GM23338 (cell line): Measurements from ENCODE around the gene AAGAB. TPM values are rescaled to one million over a fixed set of nuclear protein-coding genes. Genes with fewer than 3 reads are reported as not detected.

Experiments used
- ATAC-seq: fragments of 200-7000 bp; cut with Tn5 transposase; 3 replicates; pipeline ENCODE4 v1.9.1; 2020
- DNase-seq: peaks from one replicate; pipeline ENCODE4 v3.0.0-alpha.2; 2015; ENCODE audit warnings: low spot score
- H2AFZ ChIP-seq: fragments of 200-600 bp; sonication (generic); 2 replicates; pipeline ENCODE4 v1.8.0; 2016; ENCODE audit warnings: antibody characterized with exemption, mild to moderate bottlenecking, moderate library complexity
- H3F3A ChIP-seq: fragments of 200-600 bp; sonication (generic); replicated peaks from 2 replicates; pipeline ENCODE4 v1.8.0; 2017; ENCODE audit warnings: antibody characterized with exemption, mixed run types, low read depth
- H3K27ac ChIP-seq: fragments of 200-600 bp; sonication (generic); 2 replicates; pipeline ENCODE4 v1.6.1; 2016; ENCODE audit warnings: low read depth
- H3K27me3 ChIP-seq: fragments of 200-600 bp; sonication (generic); 2 replicates; pipeline ENCODE4 v1.8.0; 2016; ENCODE audit warnings: mild to moderate bottlenecking, mixed run types, moderate library complexity; ENCODE audit not compliant: insufficient read depth
- H3K36me3 ChIP-seq: fragments of 200-600 bp; sonication (generic); 2 replicates; pipeline ENCODE4 v1.8.0; 2016; ENCODE audit warnings: mild to moderate bottlenecking; ENCODE audit not compliant: insufficient read depth
- H3K4me1 ChIP-seq: fragments of 200-600 bp; sonication (generic); 2 replicates; pipeline ENCODE4 v1.8.0; 2016; ENCODE audit warnings: mild to moderate bottlenecking, moderate library complexity; ENCODE audit not compliant: insufficient read depth
- H3K4me2 ChIP-seq: fragments of 200-600 bp; sonication (generic); 2 replicates; pipeline ENCODE4 v1.7.1; 2017; ENCODE audit warnings: mixed run types
- H3K4me3 ChIP-seq: fragments of 200-600 bp; sonication (generic); 2 replicates; pipeline ENCODE4 v1.6.1; 2016; ENCODE audit warnings: mixed run types
- H3K79me2 ChIP-seq: fragments of 200-600 bp; sonication (generic); replicated peaks from 2 replicates; pipeline ENCODE4 v1.8.0; 2017; ENCODE audit warnings: mild to moderate bottlenecking; ENCODE audit not compliant: insufficient read depth
- H3K9me2 ChIP-seq: fragments of 200-600 bp; sonication (generic); 2 replicates; pipeline ENCODE4 v1.8.0; 2017; ENCODE audit not compliant: insufficient read depth
- H4K20me1 ChIP-seq: fragments of 200-600 bp; sonication (generic); replicated peaks from 2 replicates; pipeline ENCODE4 v1.8.0; 2017; ENCODE audit warnings: mild to moderate bottlenecking; ENCODE audit not compliant: insufficient read depth
- H3K27ac Mint-ChIP-seq: 2 replicates; pipeline ENCODE4 v1.8.0; 2020; ENCODE audit warnings: inconsistent platforms, mild to moderate bottlenecking, moderate library complexity, mixed read lengths
- H3K27me3 Mint-ChIP-seq: 3 replicates; pipeline ENCODE4 v1.8.0; 2022; ENCODE audit warnings: low read depth, mild to moderate bottlenecking, moderate library complexity, mixed read lengths, inconsistent platforms; ENCODE audit not compliant: insufficient read depth, poor library complexity
- H3K36me3 Mint-ChIP-seq: 3 replicates; pipeline ENCODE4 v1.8.0; 2021; ENCODE audit warnings: low read depth, mild to moderate bottlenecking, inconsistent platforms, moderate library complexity, mixed read lengths
- H3K4me1 Mint-ChIP-seq: 3 replicates; pipeline ENCODE4 v1.8.0; 2020; ENCODE audit warnings: mild to moderate bottlenecking, inconsistent platforms, mixed read lengths
- H3K4me3 Mint-ChIP-seq: 3 replicates; pipeline ENCODE4 v1.8.0; 2021; ENCODE audit warnings: moderate library complexity, mild to moderate bottlenecking, inconsistent platforms, mixed read lengths
- H3K9me3 Mint-ChIP-seq: 3 replicates; pipeline ENCODE4 v1.8.0; 2020; ENCODE audit warnings: moderate library complexity, mild to moderate bottlenecking, inconsistent platforms, mixed read lengths
- CREB1 ChIP-seq: fragments of 250-450 bp; sonication (Bioruptor Pico); IDR thresholded peaks from 2 replicates; pipeline ENCODE4 v1.5.0; 2020; ENCODE audit warnings: low read depth, mild to moderate bottlenecking, moderate library complexity
- CTCF ChIP-seq, 2 experiments: fragments of 200-600 bp in 1 of 2; sonication (generic) in 1 of 2; conservative IDR thresholded peaks; 2 replicates each; pipeline versions ENCODE4 v1.5.1 to v1.6.1; 2016 to 2017; ENCODE audit warnings: antibody characterized with exemption in 2 of 2, low read depth in 2 of 2, mild to moderate bottlenecking in 2 of 2, moderate library complexity in 1 of 2
- EZH2 ChIP-seq: fragments of 200-600 bp; sonication (generic); IDR thresholded peaks from one replicate; pipeline ENCODE4 v1.8.0; 2017; ENCODE audit warnings: antibody characterized with exemption, mild to moderate bottlenecking, low read depth; ENCODE audit not compliant: unreplicated experiment
- EZH2phosphoT487 ChIP-seq: fragments of 200-600 bp; sonication (generic); IDR thresholded peaks from one replicate; pipeline ENCODE4 v1.8.1; 2018; ENCODE audit warnings: antibody characterized with exemption; ENCODE audit not compliant: unreplicated experiment
- JUNB ChIP-seq: IDR thresholded peaks from one replicate; pipeline ENCODE4 v1.6.1; 2016; ENCODE audit warnings: antibody characterized with exemption; ENCODE audit not compliant: unreplicated experiment
- NANOG ChIP-seq: IDR thresholded peaks from 2 replicates; pipeline ENCODE4 v1.6.1; 2016; ENCODE audit warnings: antibody characterized with exemption, borderline replicate concordance
- POLR2AphosphoS5 ChIP-seq: IDR thresholded peaks from 2 replicates; pipeline ENCODE4 v1.6.1; 2016; ENCODE audit warnings: antibody characterized with exemption, low read depth
- REST ChIP-seq: IDR thresholded peaks from one replicate; pipeline ENCODE4 v1.6.1; 2018; ENCODE audit warnings: antibody characterized with exemption; ENCODE audit not compliant: unreplicated experiment
- STAT1 ChIP-seq: IDR thresholded peaks from one replicate; pipeline ENCODE4 v1.6.1; 2016; ENCODE audit warnings: antibody characterized with exemption; ENCODE audit not compliant: unreplicated experiment
- ZNF114 ChIP-seq: fragments of 250-450 bp; sonication (Bioruptor Pico); IDR thresholded peaks from 2 replicates; pipeline ENCODE4 v1.5.0; 2020; ENCODE audit warnings: mild to moderate bottlenecking, moderate library complexity
- ZNF331 ChIP-seq: fragments of 250-450 bp; sonication (Bioruptor Pico); IDR thresholded peaks from 2 replicates; pipeline ENCODE4 v1.5.0; 2020; ENCODE audit warnings: low read depth, mild to moderate bottlenecking, moderate library complexity
- ZNF462 ChIP-seq: fragments of 250-450 bp; sonication (Bioruptor Pico); IDR thresholded peaks from 2 replicates; pipeline ENCODE4 v1.5.0; 2020; ENCODE audit warnings: mild to moderate bottlenecking, moderate library complexity
- polyA plus RNA-seq: library from polyadenylated mRNA; unstranded; fragments of >200 nt; fragmentation: Nextera tagmentation; extraction: Ambion mirVana; gene quantifications from 2 replicates; pipeline ENCODE4 v1.2.1, GENCODE V29; 2016
- total RNA-seq: library from RNA; depleted of rRNA; stranded (reverse); fragments of >200 nt; shearing (Covaris generic); gene quantifications from 2 replicates; pipeline ENCODE4 v1.2.3, GENCODE V29; 2014
- TF ChIP-seq, protein P1 (sequence below): IDR thresholded peaks from 2 replicates; pipeline ENCODE4 v1.6.1; 2016; ENCODE audit warnings: antibody characterized with exemption

AAGAB gene
- total and polyA plus RNA-seq, 2 experiments from 2014 or later, result 20.8 to 42.8 TPM

- peaks cover 14% of the 10 kb centered on the region for H3K27me3 Mint-ChIP-seq
Measured at GRCh38 chr15:67173005-67173404, 81.5 kb downstream of the AAGAB start.

More at GRCh38 chr15:67173005-67173404, 81.5 kb downstream of the AAGAB start:
- H3K36me3 Mint-ChIP-seq, result peaks cover 12% of the 10 kb centered on the region
- H3K79me2 ChIP-seq, result no peaks in the 10 kb centered on the region
- H3K9me3 Mint-ChIP-seq, result no peaks in the 10 kb centered on the region; the same call in 2 of the 3 replicates
- no peak overlapping the region for H3K4me3 Mint-ChIP-seq
- H3K36me3 ChIP-seq, result no peaks in the 10 kb centered on the region; the same call in 1 of the 2 replicates
- H3K4me1 ChIP-seq, result peaks cover 7% of the 10 kb centered on the region; the same call in 1 of the 2 replicates
- H3K27ac Mint-ChIP-seq, result no peak overlapping the region
- DNase-seq (no peak), ATAC-seq (no peak)
- H3K9me2 ChIP-seq, result no peaks in the 10 kb centered on the region
- no peak overlapping the region for H2AFZ ChIP-seq
- H3K4me3 ChIP-seq, result no peak overlapping the region
- no peak overlapping the region for H3K4me2 ChIP-seq
- H3K27ac ChIP-seq, result no peak overlapping the region
- TF ChIP-seq EZH2, result no peak
- no peak for TF ChIP-seq ZNF114 (CRISPR knock-in tag)
- no peak for TF ChIP-seq ZNF462
- no peak for TF ChIP-seq CREB1 (CRISPR knock-in tag)
- TF ChIP-seq JUNB, result no peak
- TF ChIP-seq CTCF (conservative IDR thresholded peaks at IDR 0.05; ENCODE audit: low read depth in 2 of 2), result no peak
- TF ChIP-seq NANOG, result no peak
- no peak for TF ChIP-seq REST
- no peak for TF ChIP-seq POLR2AphosphoS5
- no peak for TF ChIP-seq STAT1
- TF ChIP-seq, protein P1, sequence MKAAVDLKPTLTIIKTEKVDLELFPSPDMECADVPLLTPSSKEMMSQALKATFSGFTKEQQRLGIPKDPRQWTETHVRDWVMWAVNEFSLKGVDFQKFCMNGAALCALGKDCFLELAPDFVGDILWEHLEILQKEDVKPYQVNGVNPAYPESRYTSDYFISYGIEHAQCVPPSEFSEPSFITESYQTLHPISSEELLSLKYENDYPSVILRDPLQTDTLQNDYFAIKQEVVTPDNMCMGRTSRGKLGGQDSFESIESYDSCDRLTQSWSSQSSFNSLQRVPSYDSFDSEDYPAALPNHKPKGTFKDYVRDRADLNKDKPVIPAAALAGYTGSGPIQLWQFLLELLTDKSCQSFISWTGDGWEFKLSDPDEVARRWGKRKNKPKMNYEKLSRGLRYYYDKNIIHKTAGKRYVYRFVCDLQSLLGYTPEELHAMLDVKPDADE, result no peak
- no peak for TF ChIP-seq EZH2phosphoT487
- no peak for TF ChIP-seq ZNF331 (CRISPR knock-in tag)
- H3K4me1 Mint-ChIP-seq, result peaks cover 48% of the 10 kb centered on the region
- H4K20me1 ChIP-seq, result no peaks in the 10 kb centered on the region
- H3K27me3 ChIP-seq, result no peaks in the 10 kb centered on the region
- no peaks in the 10 kb centered on the region for H3F3A ChIP-seq
